Adrenal gland (tissue), 5 donors: ENCODE results near the gene TPP1.

Experiments
- CTCF ChIP-seq, 6 experiments: fragments of 450-650 bp in 4 of 6; fragments of 200-600 bp in 2 of 6; sonication (generic) in 1 of 6; IDR thresholded peaks; 1 replicate in 5 of 6; 2 replicates in 1 of 6; pipeline versions ENCODE4 v1.5.1 to v1.8.0; 2016 to 2021; ENCODE audit warnings: antibody characterized with exemption in 6 of 6, mild to moderate bottlenecking in 2 of 6, moderate library complexity in 1 of 6
- POLR2A ChIP-seq, 2 donors: fragments of 450-650 bp; IDR thresholded peaks; one replicate each; pipeline ENCODE4 v1.6.1; 2017; ENCODE audit warnings: antibody characterized with exemption in 2 of 2, mild to moderate bottlenecking in 2 of 2, moderate library complexity in 1 of 2
- donor health status: DM: no; HTN: no; CAD: no.

- TF ChIP-seq CTCF (IDR thresholded peaks at IDR 0.05): no peak
- TF ChIP-seq POLR2A (IDR thresholded peaks at IDR 0.05): no peak
Measured at GRCh38 chr11:6599449-6599848, 19.8 kb downstream of the TPP1 start.
